SIG-M5 (cell line): ENCODE data around the gene THSD7B.

Experiments used
- DNase-seq: peaks from one replicate; lab custom pipeline; 2025; lab: John Stamatoyannopoulos, UW

THSD7B gene

GRCh38 chr2:137700681-137701080 lies 935.3 kb downstream of the THSD7B start:
- DNase-seq, result no peak

GRCh38 chr2:137705296-137705695 lies 940.0 kb downstream of the THSD7B start:
- no peak for DNase-seq

- DNase-seq, result no peak
Observed at GRCh38 chr2:137706786-137707613, 941.7 kb downstream of the THSD7B start.

- no peak for DNase-seq
Observed at GRCh38 chr2:137708311-137708710, 943.0 kb downstream of the THSD7B start.

- no peak for DNase-seq
Observed at GRCh38 chr2:137715731-137716191, 950.4 kb downstream of the THSD7B start.

- no peak for DNase-seq
Observed at GRCh38 chr2:137718786-137719185, 953.4 kb downstream of the THSD7B start.

- no peak for DNase-seq
Observed at GRCh38 chr2:137721733-137722132, 956.4 kb downstream of the THSD7B start.

- DNase-seq, result no peak
Observed at GRCh38 chr2:137724912-137725311, 959.6 kb downstream of the THSD7B start.
